Measurements from ENCODE around the gene KCNJ16.

KCNJ16 gene

GRCh38 chr17:70121126-70121525, 46.1 kb downstream of the KCNJ16 start:
- POLR2A ChIA-PET: no interaction called here
- no peak for DNase-seq (ENCODE audit: low read depth, low spot score)
- CTCF ChIA-PET: no interaction called here
- TF ChIP-seq CTCF (IDR thresholded peaks at IDR 0.05; ENCODE audit: insufficient read depth, low read length, missing control alignments): no peak
- H3K4me3 ChIP-seq (ENCODE audit: low read depth, low read length): no peak overlapping the region

GRCh38 chr17:70123193-70123592, 48.2 kb downstream of the KCNJ16 start:
- H3K4me3 ChIP-seq (ENCODE audit: low read depth, low read length): no peak overlapping the region
- no peak for DNase-seq (ENCODE audit: low read depth, low spot score)
- ChIA-PET CTCF (interaction anchor here (1.1 kb wide), 1 partner anchor 555 kb away, joined by 4 read pairs; no protein-coding TSS in a partner anchor), POLR2A (no interaction called here)
- no peak for TF ChIP-seq CTCF (IDR thresholded peaks at IDR 0.05; ENCODE audit: insufficient read depth, low read length, missing control alignments)

- no peak overlapping the region for H3K4me3 ChIP-seq (ENCODE audit: low read depth, low read length)
- TF ChIP-seq CTCF (IDR thresholded peaks at IDR 0.05; ENCODE audit: insufficient read depth, low read length, missing control alignments): no peak
- DNase-seq (ENCODE audit: low read depth, low spot score): no peak
- ChIA-PET POLR2A (no interaction called here), CTCF (no interaction called here)
These were observed 49.7 kb downstream of the KCNJ16 start for GRCh38 chr17:70124723-70125122.

- no peak for TF ChIP-seq CTCF (IDR thresholded peaks at IDR 0.05; ENCODE audit: insufficient read depth, low read length, missing control alignments)
- H3K4me3 ChIP-seq (ENCODE audit: low read depth, low read length): no peak overlapping the region
- ChIA-PET POLR2A (no interaction called here), CTCF (interaction anchor here (1.3 kb wide), 1 partner anchor 518 kb away, joined by 3 read pairs; no protein-coding TSS in a partner anchor)
- DNase-seq (ENCODE audit: low read depth, low spot score): no peak
These were observed 52.3 kb downstream of the KCNJ16 start for GRCh38 chr17:70127221-70127873.

GRCh38 chr17:70128727-70129238, 53.8 kb downstream of the KCNJ16 start:
- CTCF ChIA-PET: no interaction called here
- POLR2A ChIA-PET: no interaction called here
- DNase-seq (ENCODE audit: low read depth, low spot score): no peak
- H3K4me3 ChIP-seq (ENCODE audit: low read depth, low read length): no peak overlapping the region
- TF ChIP-seq CTCF (IDR thresholded peaks at IDR 0.05; ENCODE audit: insufficient read depth, low read length, missing control alignments): no peak

- ChIA-PET POLR2A (no interaction called here), CTCF (no interaction called here)
- TF ChIP-seq CTCF (IDR thresholded peaks at IDR 0.05; ENCODE audit: insufficient read depth, low read length, missing control alignments): no peak
- DNase-seq (ENCODE audit: low read depth, low spot score): no peak
- no peak overlapping the region for H3K4me3 ChIP-seq (ENCODE audit: low read depth, low read length)
These were observed 55.3 kb downstream of the KCNJ16 start for GRCh38 chr17:70130289-70130688.

Data from AG04449 (cell line).